Tibial nerve (tissue), 4 donors: Measurements from ENCODE around the gene SEMA5B.

ENCODE experiments used
- CTCF ChIP-seq, 5 experiments: fragments of 200-600 bp in 3 of 5; fragments of 450-650 bp in 2 of 5; sonication (generic) in 3 of 5; IDR thresholded peaks; one replicate each; pipeline ENCODE4 v1.5.1; 2016 to 2019; ENCODE audit warnings: antibody characterized with exemption in 5 of 5, mild to moderate bottlenecking in 3 of 5, moderate library complexity in 2 of 5
- EP300 ChIP-seq, 2 donors: sonication (generic); formaldehyde crosslinking; IDR thresholded peaks; one replicate each; pipeline ENCODE4 v1.6.1; 2017; ENCODE audit warnings: antibody characterized with exemption in 2 of 2, mild to moderate bottlenecking in 1 of 2

GRCh38 chr3:123076496-123077418 is 49.2 kb upstream of the SEMA5B start:
- TF ChIP-seq EP300 (IDR thresholded peaks at IDR 0.05) (peak in 1 of 2 donors; percentile 47), CTCF (IDR thresholded peaks at IDR 0.05) (no peak)
